ENCODE data around the gene CD9.
"Not testable (repeated sequence)": the region's sequence is repeated elsewhere in the genome, so short reads cannot be mapped to it uniquely, and the experiment has no call there.

CD9 gene

GRCh38 chr12:6200256-6201212, at the start of gene CD9:
Gene CD9 (plus strand): TSS chr12:6200400. CDS start chr12:6200500, 100 bp downstream.
- H3K4me3 Mint-ChIP-seq: peak within 1 kb of the TSS; percentile 77

GRCh38 chr12:6154730-6155459, 45.3 kb upstream of the CD9 start:
- Mint-ChIP-seq H3K4me1 (no peaks in the 10 kb centered on the region), H3K27me3 (peaks cover 15% of the 10 kb centered on the region), H3K4me3 (no peak overlapping the region), H3K27ac (no peak overlapping the region), H3K9me3 (no peaks in the 10 kb centered on the region), H3K36me3 (no peaks in the 10 kb centered on the region)
- no peak for ATAC-seq

More at GRCh38 chr12:6200256-6201212, at the start of gene CD9:
- H3K27ac Mint-ChIP-seq: peak within 1 kb of the TSS; percentile 1
- peaks cover 50% of the 10 kb centered on the region for H3K4me1 Mint-ChIP-seq
- peaks cover 1% of the 10 kb centered on the region for H3K36me3 Mint-ChIP-seq
- no peaks in the 10 kb centered on the region for H3K9me3 Mint-ChIP-seq
- ATAC-seq: peak; percentile 73
- peaks cover 21% of the 10 kb centered on the region for H3K27me3 Mint-ChIP-seq

- Mint-ChIP-seq H3K36me3 (no peaks in the 10 kb centered on the region), H3K9me3 (no peaks in the 10 kb centered on the region), H3K27ac (no peak overlapping the region), H3K27me3 (peaks cover 5% of the 10 kb centered on the region), H3K4me1 (no peaks in the 10 kb centered on the region), H3K4me3 (no peak overlapping the region)
- no peak for ATAC-seq
Observed at GRCh38 chr12:6157482-6157881, 42.7 kb upstream of the CD9 start.

- no peak overlapping the region for H3K27ac Mint-ChIP-seq
- no peaks in the 10 kb centered on the region for H3K9me3 Mint-ChIP-seq
- H3K27me3 Mint-ChIP-seq: no peaks in the 10 kb centered on the region
- H3K36me3 Mint-ChIP-seq: no peaks in the 10 kb centered on the region
- no peaks in the 10 kb centered on the region for H3K4me1 Mint-ChIP-seq
- no peak overlapping the region for H3K4me3 Mint-ChIP-seq
- ATAC-seq: no peak
Observed at GRCh38 chr12:6158255-6158654, 41.9 kb upstream of the CD9 start.

GRCh38 chr12:6158749-6159148, 41.5 kb upstream of the CD9 start:
- H3K27ac Mint-ChIP-seq: no peak overlapping the region
- H3K9me3 Mint-ChIP-seq: no peaks in the 10 kb centered on the region
- no peaks in the 10 kb centered on the region for H3K36me3 Mint-ChIP-seq
- ATAC-seq: no peak
- no peaks in the 10 kb centered on the region for H3K4me1 Mint-ChIP-seq
- H3K4me3 Mint-ChIP-seq: no peak overlapping the region
- H3K27me3 Mint-ChIP-seq: no peaks in the 10 kb centered on the region

- H3K27me3 Mint-ChIP-seq, H3K9me3 Mint-ChIP-seq, H3K4me1 Mint-ChIP-seq, H3K27ac Mint-ChIP-seq, H3K4me3 Mint-ChIP-seq, H3K36me3 Mint-ChIP-seq, ATAC-seq: not testable (repeated sequence)
Observed at GRCh38 chr12:6159166-6160011, 40.8 kb upstream of the CD9 start.

- H3K36me3 Mint-ChIP-seq, ATAC-seq, H3K27me3 Mint-ChIP-seq, H3K4me1 Mint-ChIP-seq, H3K9me3 Mint-ChIP-seq, H3K27ac Mint-ChIP-seq, H3K4me3 Mint-ChIP-seq: not testable (repeated sequence)
Observed at GRCh38 chr12:6160049-6160649, 40.1 kb upstream of the CD9 start.

GRCh38 chr12:6161124-6161882, 38.9 kb upstream of the CD9 start:
- no peak overlapping the region for H3K4me3 Mint-ChIP-seq
- H3K4me1 Mint-ChIP-seq: no peaks in the 10 kb centered on the region
- H3K27ac Mint-ChIP-seq: no peak overlapping the region
- H3K36me3 Mint-ChIP-seq: no peaks in the 10 kb centered on the region
- H3K9me3 Mint-ChIP-seq: no peaks in the 10 kb centered on the region
- no peaks in the 10 kb centered on the region for H3K27me3 Mint-ChIP-seq
- ATAC-seq: no peak

GRCh38 chr12:6163416-6164060, 36.7 kb upstream of the CD9 start:
- Mint-ChIP-seq H3K4me3 (no peak overlapping the region), H3K9me3 (no peaks in the 10 kb centered on the region), H3K36me3 (no peaks in the 10 kb centered on the region), H3K27ac (no peak overlapping the region), H3K4me1 (peaks cover 21% of the 10 kb centered on the region), H3K27me3 (no peaks in the 10 kb centered on the region)
- ATAC-seq: no peak

- ATAC-seq: no peak
- H3K4me3 Mint-ChIP-seq: no peak overlapping the region
- peaks cover 32% of the 10 kb centered on the region for H3K4me1 Mint-ChIP-seq
- no peaks in the 10 kb centered on the region for H3K27me3 Mint-ChIP-seq
- no peaks in the 10 kb centered on the region for H3K36me3 Mint-ChIP-seq
- no peak overlapping the region for H3K27ac Mint-ChIP-seq
- no peaks in the 10 kb centered on the region for H3K9me3 Mint-ChIP-seq
Observed at GRCh38 chr12:6165395-6165794, 34.8 kb upstream of the CD9 start.

- Mint-ChIP-seq H3K4me3 (no peak overlapping the region), H3K27ac (peak overlapping the region; percentile 97), H3K9me3 (no peaks in the 10 kb centered on the region), H3K4me1 (peaks cover 32% of the 10 kb centered on the region), H3K36me3 (no peaks in the 10 kb centered on the region), H3K27me3 (no peaks in the 10 kb centered on the region)
- ATAC-seq: no peak
Observed at GRCh38 chr12:6166808-6167207, 33.4 kb upstream of the CD9 start.

GRCh38 chr12:6167327-6168280, 32.6 kb upstream of the CD9 start:
- H3K27ac Mint-ChIP-seq: peak overlapping the region; percentile 97
- peak overlapping the region; percentile 50 for H3K4me3 Mint-ChIP-seq
- H3K36me3 Mint-ChIP-seq: no peaks in the 10 kb centered on the region
- H3K9me3 Mint-ChIP-seq: no peaks in the 10 kb centered on the region
- ATAC-seq: peak; percentile 93
- peaks cover under 1% of the 10 kb centered on the region for H3K27me3 Mint-ChIP-seq
- H3K4me1 Mint-ChIP-seq: peaks cover 32% of the 10 kb centered on the region

All from stimulated activated memory B cell treated with anti-CD40 and anti-IgM and Interleukin-4, amounts not matched to agents 10 μg/mL and 1 μg/mL and 100 μg/mL, for 72 hours (primary cell).